Measurements from ENCODE around the gene ABR.

The ABR gene

GRCh38 chr17:983921-984320, 195.9 kb downstream of the ABR start:
- no peak overlapping the region for H3K4me2 ChIP-seq (ENCODE audit: low read length)
- no peak for TF ChIP-seq CTCF (IDR thresholded peaks at IDR 0.05; ENCODE audit: low read depth, low read length)
- TF ChIP-seq EZH2phosphoT487 (IDR thresholded peaks at IDR 0.05; ENCODE audit: low read depth), result no peak
- H3K4me3 ChIP-seq (ENCODE audit: low read length), result no peak overlapping the region
- no peak overlapping the region for H3K9ac ChIP-seq (ENCODE audit: low read length)
- H3K9me3 ChIP-seq (ENCODE audit: insufficient read depth, low read length), result no peaks in the 10 kb centered on the region
- no peak overlapping the region for H2AFZ ChIP-seq (ENCODE audit: low read depth, low read length)
- H4K20me1 ChIP-seq (ENCODE audit: insufficient read depth, low read length), result no peaks in the 10 kb centered on the region
- no peak overlapping the region for H3K27ac ChIP-seq (ENCODE audit: low read length)
- no peaks in the 10 kb centered on the region for H3K27me3 ChIP-seq (ENCODE audit: low read depth, low read length)
- H3K79me2 ChIP-seq (ENCODE audit: low read length), result no peaks in the 10 kb centered on the region
- H3K4me1 ChIP-seq (ENCODE audit: low read length), result peaks cover 6% of the 10 kb centered on the region
- H3K36me3 ChIP-seq (replicated peaks; ENCODE audit: low read depth, low read length), result no peaks in the 10 kb centered on the region

GRCh38 chr17:981292-981658, 198.5 kb downstream of the ABR start:
- Histone ChIP-seq H3K79me2 (ENCODE audit: low read length) (no peaks in the 10 kb centered on the region), H3K36me3 (replicated peaks; ENCODE audit: low read depth, low read length) (no peaks in the 10 kb centered on the region), H3K9ac (ENCODE audit: low read length) (no peak overlapping the region), H3K4me2 (ENCODE audit: low read length) (peak overlapping the region; percentile 69), H3K27ac (ENCODE audit: low read length) (no peak overlapping the region), H3K4me3 (ENCODE audit: low read length) (0 out of 2 replicates have a peak overlapping the region, but pooled peaks have one; percentile 84), H3K4me1 (ENCODE audit: low read length) (peaks cover 6% of the 10 kb centered on the region), H2AFZ (ENCODE audit: low read depth, low read length) (peak overlapping the region; percentile 9; the same call in 1 of the 2 replicates), H3K27me3 (ENCODE audit: low read depth, low read length) (peaks cover 11% of the 10 kb centered on the region; the same call in 1 of the 2 replicates), H3K9me3 (ENCODE audit: insufficient read depth, low read length) (no peaks in the 10 kb centered on the region), H4K20me1 (ENCODE audit: insufficient read depth, low read length) (no peaks in the 10 kb centered on the region)
- TF ChIP-seq CTCF (IDR thresholded peaks at IDR 0.05; ENCODE audit: low read depth, low read length), result no peak
- TF ChIP-seq EZH2phosphoT487 (IDR thresholded peaks at IDR 0.05; ENCODE audit: low read depth), result no peak

- Histone ChIP-seq H3K79me2 (ENCODE audit: low read length) (no peaks in the 10 kb centered on the region), H3K4me3 (ENCODE audit: low read length) (peak overlapping the region; percentile 84), H3K4me1 (ENCODE audit: low read length) (peaks cover 6% of the 10 kb centered on the region), H2AFZ (ENCODE audit: low read depth, low read length) (0 out of 2 replicates have a peak overlapping the region, but pooled peaks have one; percentile 9), H3K9ac (ENCODE audit: low read length) (no peak overlapping the region), H4K20me1 (ENCODE audit: insufficient read depth, low read length) (no peaks in the 10 kb centered on the region), H3K4me2 (ENCODE audit: low read length) (peak overlapping the region; percentile 69), H3K27ac (ENCODE audit: low read length) (no peak overlapping the region), H3K27me3 (ENCODE audit: low read depth, low read length) (peaks cover 11% of the 10 kb centered on the region; the same call in 1 of the 2 replicates), H3K9me3 (ENCODE audit: insufficient read depth, low read length) (no peaks in the 10 kb centered on the region), H3K36me3 (replicated peaks; ENCODE audit: low read depth, low read length) (no peaks in the 10 kb centered on the region)
- no peak for TF ChIP-seq EZH2phosphoT487 (IDR thresholded peaks at IDR 0.05; ENCODE audit: low read depth)
- TF ChIP-seq CTCF (IDR thresholded peaks at IDR 0.05; ENCODE audit: low read depth, low read length), result peak; percentile 58
These were observed 199.1 kb downstream of the ABR start for GRCh38 chr17:980406-981291.

All from OCI-LY3 (cell line).